Measurements from ENCODE around the gene ECE2. TPM values are rescaled to one million over a fixed set of nuclear protein-coding genes. Genes with fewer than 3 reads are reported as not detected.

Gene ECE2
- polyA plus RNA-seq, 2 donors = not detected

GRCh38 chr3:184332370-184333090, 56.7 kb downstream of the ECE2 start:
- H3K4me3 ChIP-seq (ENCODE audit: low read depth in 1 of 2, low read length in 2 of 2) = no peak overlapping the region
- 63 to 73% methylated on average over 10 of the region's 10 CpGs for WGBS, 2 donors
- H3K27ac ChIP-seq (ENCODE audit: low read depth in 2 of 2, low read length in 1 of 2) = peak overlapping the region; percentile 18 to 87

GRCh38 chr3:184333190-184333589, 57.4 kb downstream of the ECE2 start:
- Histone ChIP-seq H3K4me3 (ENCODE audit: low read depth in 1 of 2, low read length in 2 of 2) (no peak overlapping the region), H3K36me3 (ENCODE audit: control insufficient read depth in 2 of 2, insufficient read depth in 2 of 2, low read length in 1 of 2) (peaks cover 24 to 45% of the 10 kb centered on the region in 2 donors), H3K27ac (ENCODE audit: low read depth in 2 of 2, low read length in 1 of 2) (peak overlapping the region; percentile 18 to 87), H3K27me3 (ENCODE audit: control insufficient read depth in 1 of 2, insufficient read depth in 2 of 2, low read length in 2 of 2) (no peaks in the 10 kb centered on the region), H3K9me3 (ENCODE audit: control insufficient read depth in 2 of 2, insufficient read depth in 1 of 2, low read depth in 1 of 2, low read length in 1 of 2) (no peaks in the 10 kb centered on the region), H3K4me1 (ENCODE audit: control insufficient read depth in 2 of 2, insufficient read depth in 2 of 2, low read length in 1 of 2) (peaks cover 2 to 11% of the 10 kb centered on the region in 2 donors)
- WGBS, 2 donors = 79 to 86% methylated on average over 6 of the region's 6 CpGs

More at GRCh38 chr3:184332370-184333090, 56.7 kb downstream of the ECE2 start:
- Histone ChIP-seq H3K4me1 (ENCODE audit: control insufficient read depth in 2 of 2, insufficient read depth in 2 of 2, low read length in 1 of 2) (peaks cover 2 to 10% of the 10 kb centered on the region in 2 donors), H3K36me3 (ENCODE audit: control insufficient read depth in 2 of 2, insufficient read depth in 2 of 2, low read length in 1 of 2) (peaks cover 29 to 50% of the 10 kb centered on the region in 2 donors), H3K27me3 (ENCODE audit: control insufficient read depth in 1 of 2, insufficient read depth in 2 of 2, low read length in 2 of 2) (no peaks in the 10 kb centered on the region), H3K9me3 (ENCODE audit: control insufficient read depth in 2 of 2, insufficient read depth in 1 of 2, low read depth in 1 of 2, low read length in 1 of 2) (no peaks in the 10 kb centered on the region)

GRCh38 chr3:184333700-184334099, 57.9 kb downstream of the ECE2 start:
- H3K4me3 ChIP-seq (ENCODE audit: low read depth in 1 of 2, low read length in 2 of 2) = no peak overlapping the region
- peak overlapping the region; percentile 18 to 71 for H3K27ac ChIP-seq (ENCODE audit: low read depth in 2 of 2, low read length in 1 of 2)
- peaks cover 19 to 40% of the 10 kb centered on the region in 2 donors for H3K36me3 ChIP-seq (ENCODE audit: control insufficient read depth in 2 of 2, insufficient read depth in 2 of 2, low read length in 1 of 2)
- H3K27me3 ChIP-seq (ENCODE audit: control insufficient read depth in 1 of 2, insufficient read depth in 2 of 2, low read length in 2 of 2) = no peaks in the 10 kb centered on the region
- 69 to 70% methylated on average over 3 of the region's 3 CpGs for WGBS, 2 donors
- peaks cover 2 to 16% of the 10 kb centered on the region in 2 donors for H3K4me1 ChIP-seq (ENCODE audit: control insufficient read depth in 2 of 2, insufficient read depth in 2 of 2, low read length in 1 of 2)
- no peaks in the 10 kb centered on the region for H3K9me3 ChIP-seq (ENCODE audit: control insufficient read depth in 2 of 2, insufficient read depth in 1 of 2, low read depth in 1 of 2, low read length in 1 of 2)

- H3K4me3 ChIP-seq (ENCODE audit: low read depth in 1 of 2, low read length in 2 of 2) = no peak overlapping the region
- H3K27ac ChIP-seq (ENCODE audit: low read depth in 2 of 2, low read length in 1 of 2) = peak overlapping the region; percentile 98 to 99
- 76 to 77% methylated on average over 15 of the region's 15 CpGs for WGBS, 2 donors
- H3K9me3 ChIP-seq (ENCODE audit: control insufficient read depth in 2 of 2, insufficient read depth in 1 of 2, low read depth in 1 of 2, low read length in 1 of 2) = no peaks in the 10 kb centered on the region
- peaks cover 19 to 36% of the 10 kb centered on the region in 2 donors for H3K36me3 ChIP-seq (ENCODE audit: control insufficient read depth in 2 of 2, insufficient read depth in 2 of 2, low read length in 1 of 2)
- H3K27me3 ChIP-seq (ENCODE audit: control insufficient read depth in 1 of 2, insufficient read depth in 2 of 2, low read length in 2 of 2) = no peaks in the 10 kb centered on the region
- H3K4me1 ChIP-seq (ENCODE audit: control insufficient read depth in 2 of 2, insufficient read depth in 2 of 2, low read length in 1 of 2) = peaks cover 2 to 18% of the 10 kb centered on the region in 2 donors
Measured at GRCh38 chr3:184334470-184335158, 58.8 kb downstream of the ECE2 start.

GRCh38 chr3:184335291-184335660, 59.5 kb downstream of the ECE2 start:
- WGBS, 2 donors = 50 to 54% methylated on average over 4 of the region's 4 CpGs
- Histone ChIP-seq H3K4me3 (ENCODE audit: low read depth in 1 of 2, low read length in 2 of 2) (peak overlapping the region in 1 of 2 donors; percentile 76), H3K4me1 (ENCODE audit: control insufficient read depth in 2 of 2, insufficient read depth in 2 of 2, low read length in 1 of 2) (peaks cover 2 to 18% of the 10 kb centered on the region in 2 donors), H3K27ac (ENCODE audit: low read depth in 2 of 2, low read length in 1 of 2) (peak overlapping the region; percentile 98 to 99), H3K36me3 (ENCODE audit: control insufficient read depth in 2 of 2, insufficient read depth in 2 of 2, low read length in 1 of 2) (peaks cover 19 to 35% of the 10 kb centered on the region in 2 donors), H3K9me3 (ENCODE audit: control insufficient read depth in 2 of 2, insufficient read depth in 1 of 2, low read depth in 1 of 2, low read length in 1 of 2) (no peaks in the 10 kb centered on the region), H3K27me3 (ENCODE audit: control insufficient read depth in 1 of 2, insufficient read depth in 2 of 2, low read length in 2 of 2) (no peaks in the 10 kb centered on the region)

GRCh38 chr3:184335661-184336546, 60.1 kb downstream of the ECE2 start:
- peaks cover 19 to 34% of the 10 kb centered on the region in 2 donors for H3K36me3 ChIP-seq (ENCODE audit: control insufficient read depth in 2 of 2, insufficient read depth in 2 of 2, low read length in 1 of 2)
- WGBS, 2 donors = 1% methylated on average over 57 to 77 of the region's 77 CpGs
- H3K4me3 ChIP-seq (ENCODE audit: low read depth in 1 of 2, low read length in 2 of 2) = peak overlapping the region; percentile 72 to 76
- H3K9me3 ChIP-seq (ENCODE audit: control insufficient read depth in 2 of 2, insufficient read depth in 1 of 2, low read depth in 1 of 2, low read length in 1 of 2) = no peaks in the 10 kb centered on the region
- H3K4me1 ChIP-seq (ENCODE audit: control insufficient read depth in 2 of 2, insufficient read depth in 2 of 2, low read length in 1 of 2) = peaks cover 2 to 18% of the 10 kb centered on the region in 2 donors
- H3K27me3 ChIP-seq (ENCODE audit: control insufficient read depth in 1 of 2, insufficient read depth in 2 of 2, low read length in 2 of 2) = no peaks in the 10 kb centered on the region
- peak overlapping the region; percentile 98 to 99 for H3K27ac ChIP-seq (ENCODE audit: low read depth in 2 of 2, low read length in 1 of 2)

- Histone ChIP-seq H3K27ac (ENCODE audit: low read depth in 2 of 2, low read length in 1 of 2) (peak overlapping the region; percentile 98 to 99), H3K36me3 (ENCODE audit: control insufficient read depth in 2 of 2, insufficient read depth in 2 of 2, low read length in 1 of 2) (peaks cover 12 to 28% of the 10 kb centered on the region in 2 donors), H3K9me3 (ENCODE audit: control insufficient read depth in 2 of 2, insufficient read depth in 1 of 2, low read depth in 1 of 2, low read length in 1 of 2) (no peaks in the 10 kb centered on the region), H3K27me3 (ENCODE audit: control insufficient read depth in 1 of 2, insufficient read depth in 2 of 2, low read length in 2 of 2) (no peaks in the 10 kb centered on the region), H3K4me3 (ENCODE audit: low read depth in 1 of 2, low read length in 2 of 2) (peak overlapping the region; percentile 72 to 76), H3K4me1 (ENCODE audit: control insufficient read depth in 2 of 2, insufficient read depth in 2 of 2, low read length in 1 of 2) (peaks cover 2 to 21% of the 10 kb centered on the region in 2 donors)
- WGBS, 2 donors = 14 to 21% methylated on average over 17 of the region's 17 CpGs
Measured at GRCh38 chr3:184336547-184337398, 61.0 kb downstream of the ECE2 start.

- no peaks in the 10 kb centered on the region for H3K27me3 ChIP-seq (ENCODE audit: control insufficient read depth in 1 of 2, insufficient read depth in 2 of 2, low read length in 2 of 2)
- H3K4me1 ChIP-seq (ENCODE audit: control insufficient read depth in 2 of 2, insufficient read depth in 2 of 2, low read length in 1 of 2) = peaks cover 2 to 24% of the 10 kb centered on the region in 2 donors
- no peaks in the 10 kb centered on the region for H3K9me3 ChIP-seq (ENCODE audit: control insufficient read depth in 2 of 2, insufficient read depth in 1 of 2, low read depth in 1 of 2, low read length in 1 of 2)
- WGBS, 2 donors = 37 to 45% methylated on average over 6 of the region's 6 CpGs
- peaks cover 7 to 25% of the 10 kb centered on the region in 2 donors for H3K36me3 ChIP-seq (ENCODE audit: control insufficient read depth in 2 of 2, insufficient read depth in 2 of 2, low read length in 1 of 2)
- H3K4me3 ChIP-seq (ENCODE audit: low read depth in 1 of 2, low read length in 2 of 2) = peak within 1 kb of the TSS; percentile 72 to 76
- peak within 1 kb of the TSS; percentile 98 to 99 for H3K27ac ChIP-seq (ENCODE audit: low read depth in 2 of 2, low read length in 1 of 2)
Measured at GRCh38 chr3:184337399-184337714, 61.5 kb downstream of the ECE2 start, which contains the start of gene FAM131A. TSS of gene FAM131A (plus strand) at chr3:184337600. CDS start at chr3:184337631, 31 bp downstream.
